ENCODE measurements around the gene CSRP3.
"Not testable (repeated sequence)": the region's sequence is repeated elsewhere in the genome, so short reads cannot be mapped to it uniquely, and the experiment has no call there.

Gene CSRP3

DNA sequence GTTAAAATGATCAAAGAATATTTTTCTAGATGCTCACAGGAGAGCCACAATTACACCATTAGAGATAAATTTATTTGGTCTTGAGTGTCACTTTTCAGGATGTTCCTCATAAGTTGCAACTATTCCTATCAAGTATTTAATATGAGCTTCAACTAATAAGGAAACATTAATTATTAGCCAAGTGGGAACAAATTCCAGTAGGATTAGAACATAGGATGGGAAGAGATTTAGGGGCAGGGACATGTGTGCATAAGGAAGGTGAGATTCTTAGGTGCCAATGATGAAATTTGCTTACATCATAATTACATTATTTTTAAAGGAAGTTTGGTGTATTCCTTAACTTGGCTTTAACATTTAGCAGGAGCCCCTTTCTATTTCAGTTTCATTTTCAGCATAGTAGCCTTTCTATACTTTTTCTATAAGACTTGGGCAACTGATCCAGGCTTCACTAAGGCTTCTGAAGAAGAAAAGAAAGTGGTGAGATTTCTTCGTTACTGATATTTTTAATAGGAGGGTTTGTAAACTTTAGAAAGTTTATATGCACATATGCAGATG, 38.8 kb downstream of the CSRP3 start:
- TF ChIP-seq GATA1 (IDR thresholded peaks at IDR 0.05; ENCODE audit: low read depth, low read length) = no peak
- DNase-seq = no peak

DNA sequence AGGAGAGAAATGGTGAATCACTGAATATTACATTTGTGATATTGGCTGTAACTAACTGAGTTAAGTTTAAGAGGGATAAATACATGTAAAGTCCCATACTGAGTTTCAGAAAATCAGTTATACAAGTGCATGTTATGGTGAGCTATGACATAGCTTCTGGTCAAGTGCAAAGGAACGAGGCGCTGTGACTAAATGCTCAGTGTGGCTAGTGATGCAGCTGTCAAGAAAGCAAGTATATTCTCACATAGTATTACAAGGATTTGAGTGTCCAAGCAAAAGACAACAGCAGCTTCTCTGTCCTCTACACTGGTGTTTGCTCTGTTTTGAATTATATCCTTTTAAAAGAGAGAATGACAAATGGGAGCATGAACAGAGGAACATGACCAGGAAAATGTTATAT, 40.1 kb downstream of the CSRP3 start:
- TF ChIP-seq POLR2A (IDR thresholded peaks at IDR 0.05; ENCODE audit: low read length) = no peak
- TF ChIP-seq GATA1 (IDR thresholded peaks at IDR 0.05; ENCODE audit: low read depth, low read length) = no peak

DNA sequence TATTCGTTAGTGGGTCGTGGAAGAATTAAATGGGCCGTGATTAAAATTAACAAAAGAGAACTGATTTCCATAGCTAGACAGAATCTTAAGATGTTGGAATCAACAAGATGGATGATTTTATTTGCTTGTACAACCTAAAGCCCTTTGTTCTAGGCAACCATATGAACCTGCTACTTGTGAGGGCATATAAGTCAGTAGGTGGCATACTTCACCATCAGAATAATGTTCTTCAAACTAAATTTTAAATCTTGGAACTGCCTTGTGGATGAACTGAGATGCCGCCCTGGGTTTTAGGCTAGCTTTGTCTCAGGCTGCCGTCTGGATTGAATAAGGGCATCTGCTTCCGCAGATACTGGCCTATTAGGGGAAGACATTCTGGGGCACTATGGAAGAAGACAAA, 40.9 kb downstream of the CSRP3 start:
- TF ChIP-seq POLR2A (IDR thresholded peaks at IDR 0.05; ENCODE audit: low read length) (no peak), GATA1 (IDR thresholded peaks at IDR 0.05; ENCODE audit: low read depth, low read length) (no peak)
- DNase-seq = no peak

More for the DNA sequence above, 40.1 kb downstream of the CSRP3 start:
- no peak for DNase-seq

DNA sequence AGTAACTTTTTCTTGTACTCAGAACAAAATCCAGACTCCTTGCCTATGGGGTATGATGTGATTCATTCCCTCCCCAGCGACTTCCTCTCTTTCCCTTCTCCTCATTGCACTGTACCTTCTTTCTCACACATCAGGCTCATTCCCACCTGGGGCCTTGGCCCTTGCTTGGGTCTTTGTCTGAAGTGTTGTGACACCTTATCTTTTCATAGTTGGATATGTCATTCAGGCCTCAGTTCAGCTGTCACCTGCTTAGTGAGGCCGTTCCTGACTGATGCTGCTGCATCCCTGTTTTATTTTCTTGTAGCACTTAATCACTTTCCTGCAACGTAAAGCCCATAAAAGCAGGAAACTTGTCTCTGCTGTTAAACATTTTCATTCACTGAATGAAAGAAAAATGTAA, 44.9 kb downstream of the CSRP3 start:
- no peak for TF ChIP-seq GATA1 (IDR thresholded peaks at IDR 0.05; ENCODE audit: low read depth, low read length)
- no peak for TF ChIP-seq POLR2A (IDR thresholded peaks at IDR 0.05; ENCODE audit: low read length)

GRCh38 chr11:19145319-19145718, 56.5 kb downstream of the CSRP3 start:
- TF ChIP-seq POLR2A (IDR thresholded peaks at IDR 0.05; ENCODE audit: low read length) = no peak
- no peak for DNase-seq

More for the DNA sequence above, 44.9 kb downstream of the CSRP3 start:
- DNase-seq = no peak

GRCh38 chr11:19136884-19137283, 64.9 kb downstream of the CSRP3 start:
- DNase-seq = not testable (repeated sequence)

- TF ChIP-seq GATA1 (IDR thresholded peaks at IDR 0.05; ENCODE audit: low read depth, low read length) = no peak
- no peak for TF ChIP-seq POLR2A (IDR thresholded peaks at IDR 0.05; ENCODE audit: low read length)
- no peak for DNase-seq
These were observed 67.8 kb downstream of the CSRP3 start for GRCh38 chr11:19134004-19134403.
